ENCODE data around the gene PASK. TPM values are rescaled to one million over a fixed set of nuclear protein-coding genes. Genes with fewer than 3 reads are reported as not detected.
A peak's percentile ranks its signal among the peaks of the same experiment; 100 is the strongest.

Gene PASK
- total RNA-seq, 1 donor from 2014 or later: 2.2 TPM

- intact Hi-C loops (cut with DNase I): loop anchor here (2.0 to 5.0 kb wide), 2 partner anchors 48 to 121 kb away; partner anchors contain the start of gene MTERF4
- peak; percentile 81 for DNase-seq (ENCODE audit: low spot score)
Measured at GRCh38 chr2:241150660-241151530, 1.6 kb upstream of the PASK start.

- DNase-seq (ENCODE audit: low spot score): peak; percentile 97
- intact Hi-C loops (cut with DNase I): loop anchor here (2.0 to 5.0 kb wide), 3 partner anchors 47 to 563 kb away; partner anchors contain the start of genes CAPN10 and MTERF4
Measured at GRCh38 chr2:241149925-241150659, 820 bp upstream of the PASK start, which contains the start of gene PPP1R7. Gene PPP1R7 (plus strand): TSS chr2:241150467. CDS start chr2:241150496, 29 bp downstream.

- intact Hi-C loops (cut with DNase I): loop anchor here (5.0 kb wide), 1 partner anchor 562 kb away; the partner anchor contains the start of gene CAPN10
- DNase-seq (ENCODE audit: low spot score): no peak
Measured at GRCh38 chr2:241149675-241149924, 328 bp upstream of the PASK start.

GRCh38 chr2:241148239-241148638 lies 1.0 kb downstream of the PASK start:
- no peak for DNase-seq (ENCODE audit: low spot score)
- intact Hi-C loops (cut with DNase I): loop anchor here (5.0 kb wide), 1 partner anchor 561 kb away; the partner anchor contains the start of gene CAPN10

GRCh38 chr2:241147336-241147735 lies 1.9 kb downstream of the PASK start:
- intact Hi-C loops (cut with DNase I): loop anchor here (5.0 kb wide), 1 partner anchor 560 kb away; the partner anchor contains the start of gene CAPN10
- no peak for DNase-seq (ENCODE audit: low spot score)

GRCh38 chr2:241146286-241146685 lies 3.0 kb downstream of the PASK start:
- no peak for DNase-seq (ENCODE audit: low spot score)
- intact Hi-C loops (cut with DNase I): loop anchor here (5.0 kb wide), 1 partner anchor 559 kb away; the partner anchor contains the start of gene CAPN10

- no peak for DNase-seq (ENCODE audit: low spot score)
- intact Hi-C loops (cut with DNase I): no loop called here
Measured at GRCh38 chr2:241142593-241142992, 6.7 kb downstream of the PASK start.

- no peak for DNase-seq (ENCODE audit: low spot score)
- intact Hi-C loops (cut with DNase I): no loop called here
Measured at GRCh38 chr2:241142063-241142462, 7.2 kb downstream of the PASK start.

- DNase-seq (ENCODE audit: low spot score): no peak
Measured at GRCh38 chr2:241141214-241141770, 8.0 kb downstream of the PASK start.

GRCh38 chr2:241140445-241140840 lies 8.8 kb downstream of the PASK start:
- no peak for DNase-seq (ENCODE audit: low spot score)
- intact Hi-C loops (cut with DNase I): no loop called here

More at GRCh38 chr2:241141214-241141770, 8.0 kb downstream of the PASK start:
- intact Hi-C loops (cut with DNase I): no loop called here

- DNase-seq (ENCODE audit: low spot score): no peak
- intact Hi-C loops (cut with DNase I): no loop called here
Measured at GRCh38 chr2:241139531-241140444, 9.5 kb downstream of the PASK start.

GRCh38 chr2:241138471-241138870 lies 10.8 kb downstream of the PASK start:
- no peak for DNase-seq (ENCODE audit: low spot score)
- intact Hi-C loops (cut with DNase I): no loop called here

GRCh38 chr2:241137276-241138190 lies 11.7 kb downstream of the PASK start:
- intact Hi-C loops (cut with DNase I): no loop called here
- no peak for DNase-seq (ENCODE audit: low spot score)

- intact Hi-C loops (cut with DNase I): no loop called here
- DNase-seq (ENCODE audit: low spot score): no peak
Measured at GRCh38 chr2:241136661-241137260, 12.5 kb downstream of the PASK start.

GRCh38 chr2:241136191-241136590 lies 13.1 kb downstream of the PASK start:
- DNase-seq (ENCODE audit: low spot score): no peak
- intact Hi-C loops (cut with DNase I): no loop called here

- intact Hi-C loops (cut with DNase I): no loop called here
- DNase-seq (ENCODE audit: low spot score): no peak
Measured at GRCh38 chr2:241135737-241136136, 13.5 kb downstream of the PASK start.

GRCh38 chr2:241134711-241135110 lies 14.6 kb downstream of the PASK start:
- intact Hi-C loops (cut with DNase I): no loop called here

GRCh38 chr2:241133436-241133820 lies 15.8 kb downstream of the PASK start:
- DNase-seq (ENCODE audit: low spot score): no peak
- intact Hi-C loops (cut with DNase I): no loop called here

More at GRCh38 chr2:241134711-241135110, 14.6 kb downstream of the PASK start:
- DNase-seq (ENCODE audit: low spot score): no peak
